A549 treated with Hydrocortisone at 1 μM for 4 hours (cell line): Measurements from ENCODE around the gene ADTRP. TPM values are rescaled to one million over a fixed set of nuclear protein-coding genes. Genes with fewer than 3 reads are reported as not detected.

Source experiments
- total RNA-seq: library from RNA; stranded (reverse); fragments of 200-300 nt; extraction: Qiagen RNA extraction; gene quantifications from 5 replicates; pipeline ENCODE4 v1.2.3, GENCODE V29; 2022

Gene ADTRP, protein sequence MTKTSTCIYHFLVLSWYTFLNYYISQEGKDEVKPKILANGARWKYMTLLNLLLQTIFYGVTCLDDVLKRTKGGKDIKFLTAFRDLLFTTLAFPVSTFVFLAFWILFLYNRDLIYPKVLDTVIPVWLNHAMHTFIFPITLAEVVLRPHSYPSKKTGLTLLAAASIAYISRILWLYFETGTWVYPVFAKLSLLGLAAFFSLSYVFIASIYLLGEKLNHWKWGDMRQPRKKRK
- 0.29 to 0.74 TPM (median 0.56 TPM) in 5 replicates for total RNA-seq

DNA sequence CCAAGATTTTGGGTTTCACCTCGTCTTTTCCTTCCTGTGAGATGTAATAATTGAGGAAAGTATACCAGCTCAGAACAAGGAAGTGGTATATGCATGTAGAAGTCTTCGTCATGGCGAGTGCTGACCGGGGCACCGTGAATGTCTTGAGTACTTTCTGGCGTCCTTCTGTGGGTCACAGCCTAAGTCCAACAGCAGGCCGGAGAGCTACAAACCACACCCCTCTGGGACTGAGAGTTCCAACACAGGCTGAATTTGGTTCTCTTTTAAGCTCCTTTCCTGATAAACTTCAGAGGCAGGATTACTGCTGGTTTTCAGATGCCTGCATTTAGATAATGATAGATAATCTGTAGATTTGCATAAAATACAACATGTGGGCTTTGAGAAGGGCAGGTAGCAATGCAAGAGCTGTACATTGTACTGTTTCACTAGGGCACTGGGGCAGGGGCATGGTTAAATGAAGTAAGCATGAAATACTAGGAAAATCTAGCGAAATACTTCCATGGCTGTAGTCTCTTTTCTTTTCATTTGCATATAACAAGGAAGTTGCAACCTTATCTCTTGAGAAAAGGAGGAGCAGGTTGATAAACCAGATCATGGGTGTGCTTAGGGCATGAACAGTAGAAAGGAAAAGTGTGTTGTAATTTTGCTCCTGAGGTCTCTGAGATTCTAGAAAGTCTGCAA lies at the start of gene ADTRP:
Gene ADTRP, minus strand, starts transcription at position 156 of the 681 bp plus-strand sequence. Its CDS starts 44 bp downstream, at position 112.

Other genes with a start within 250 kb of the ADTRP start
- gene TMEM170B, start 241.1 kb downstream of the ADTRP start, total RNA-seq: 0.57 to 1.1 TPM (median 0.70 TPM) in 5 replicates
- gene HIVEP1, start 233.5 kb upstream of the ADTRP start, total RNA-seq: 8.8 to 10.7 TPM (median 9.7 TPM) in 5 replicates